GM18951 (cell line): Measurements from ENCODE around the gene ARHGEF2.

Experiments
- POLR2A ChIP-seq: IDR thresholded peaks from 4 replicates; pipeline ENCODE4 v1.6.1; 2011; ENCODE audit warnings: mild to moderate bottlenecking; ENCODE audit not compliant: insufficient read length, insufficient read depth; ENCODE audit errors: extremely low read depth
- in situ Hi-C: fragments of 300-500 bp; cut with MboI; formaldehyde crosslinking; loops from one replicate; pipeline ENCODE4 v1.12.0; 2022; ENCODE audit warnings: low sequenced_read_pairs, mixed read lengths, inconsistent platforms; ENCODE audit not compliant: unreplicated experiment

ARHGEF2 gene

DNA sequence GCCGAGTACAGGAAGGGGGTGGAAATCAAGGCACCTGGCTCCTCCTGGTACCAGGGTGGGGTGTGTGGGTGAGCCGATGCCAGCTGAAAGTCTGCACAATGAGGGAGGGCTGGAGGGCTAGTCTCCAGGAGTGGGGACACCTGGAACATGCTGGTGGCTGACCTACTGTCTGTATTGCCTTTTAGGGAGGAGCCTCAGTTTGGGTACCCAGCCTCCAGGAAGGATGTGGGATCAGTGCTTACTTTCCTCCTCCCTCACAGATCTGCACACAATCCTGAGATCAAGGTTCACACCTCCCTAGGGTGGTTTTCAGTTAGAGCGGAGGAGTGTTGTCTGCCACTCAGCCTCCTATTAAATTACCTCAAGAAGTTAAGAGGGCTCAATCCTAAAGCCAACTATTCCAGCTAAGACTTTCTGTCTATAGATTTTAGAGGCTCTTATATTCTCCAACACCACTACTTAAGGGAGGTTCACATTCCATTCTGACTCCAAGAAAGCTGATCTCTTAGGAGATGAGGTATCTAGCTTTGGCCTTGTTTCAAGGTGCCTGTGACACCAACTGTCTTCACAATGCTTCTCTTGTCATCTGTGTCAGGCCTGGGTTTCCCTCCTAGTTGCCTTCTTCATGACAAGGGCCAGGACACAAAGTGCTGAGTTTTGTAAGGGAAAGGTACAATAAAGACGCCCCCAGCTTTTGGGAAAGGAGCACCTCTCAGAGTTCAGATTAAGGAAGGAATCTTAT, 26.7 kb upstream of the ARHGEF2 start:
- in situ Hi-C loops, result no loop called here
- no peak for TF ChIP-seq POLR2A

DNA sequence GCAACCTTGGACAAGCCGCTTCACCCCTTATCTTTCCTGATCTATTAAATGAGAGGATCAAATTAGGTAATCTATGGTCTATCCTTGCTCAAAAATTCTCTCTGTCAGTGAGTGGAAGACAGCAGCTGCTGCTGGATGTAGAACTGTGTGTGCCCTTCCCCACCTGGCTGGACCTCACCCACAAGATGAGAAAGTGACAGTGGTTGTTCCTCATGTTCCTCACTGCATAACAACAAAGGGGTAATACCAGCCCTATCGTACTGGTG, 25.5 kb upstream of the ARHGEF2 start:
- TF ChIP-seq POLR2A, result no peak
- in situ Hi-C loops, result no loop called here

DNA sequence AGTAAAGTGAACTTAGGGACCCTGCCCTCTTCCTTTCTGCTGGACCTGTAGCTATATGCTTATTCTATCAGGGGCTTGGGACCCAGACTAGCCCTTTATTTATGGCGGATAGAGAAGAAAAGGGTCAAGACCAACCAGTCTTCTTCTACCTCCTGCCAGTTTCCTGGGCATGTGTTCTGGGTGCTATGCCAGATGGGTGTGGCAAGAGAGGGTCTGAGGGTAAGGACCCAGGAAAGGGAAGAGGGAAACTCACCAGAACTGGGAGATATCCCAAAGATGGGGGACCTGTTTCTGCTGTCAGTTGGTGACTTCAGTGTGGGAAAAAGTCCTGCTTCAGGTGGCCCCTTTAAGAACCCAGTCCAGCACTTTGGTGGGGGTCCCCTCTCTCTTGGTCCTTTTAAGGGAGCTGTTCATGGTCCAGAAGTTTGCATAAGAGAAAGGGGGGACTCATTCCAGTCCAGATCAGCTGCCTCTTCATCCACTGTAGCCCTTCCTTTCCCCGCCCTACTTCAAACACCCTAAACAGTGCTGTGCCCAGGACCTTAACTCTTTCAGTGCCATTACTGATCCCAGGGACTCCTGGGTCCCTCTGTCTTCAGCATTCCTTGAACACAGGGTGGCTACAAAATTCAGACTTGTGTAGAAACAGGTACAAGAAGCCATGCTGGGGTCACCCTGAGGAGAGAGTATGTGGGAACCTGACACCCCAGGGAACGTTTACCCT, 24.0 kb upstream of the ARHGEF2 start:
- in situ Hi-C loops, result no loop called here
- no peak for TF ChIP-seq POLR2A

DNA sequence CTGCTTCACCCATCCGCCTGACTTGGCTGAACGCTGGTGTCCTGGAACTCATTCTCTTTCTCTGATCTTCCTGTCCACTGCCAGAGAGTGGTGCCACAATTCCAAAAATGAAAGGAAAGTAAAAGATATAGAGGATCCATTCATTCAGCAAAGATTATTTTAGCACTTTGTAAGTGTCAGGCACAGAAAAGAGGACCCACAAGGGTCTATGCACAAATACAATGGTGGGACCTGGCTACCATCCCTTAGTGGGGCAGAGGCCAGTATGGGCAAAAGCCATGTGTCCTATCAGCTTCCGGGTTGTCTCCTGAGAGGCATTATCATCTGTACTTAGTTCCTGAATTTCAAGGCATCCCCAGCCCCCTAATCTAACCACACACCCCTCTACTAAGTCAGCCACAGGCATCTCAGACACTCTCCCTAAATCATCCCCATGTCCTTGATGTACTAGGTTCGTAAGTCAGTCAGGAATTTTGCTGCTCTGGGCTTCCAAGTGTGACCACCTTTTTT, 23.4 kb upstream of the ARHGEF2 start:
- in situ Hi-C loops, result no loop called here
- TF ChIP-seq POLR2A, result no peak

DNA sequence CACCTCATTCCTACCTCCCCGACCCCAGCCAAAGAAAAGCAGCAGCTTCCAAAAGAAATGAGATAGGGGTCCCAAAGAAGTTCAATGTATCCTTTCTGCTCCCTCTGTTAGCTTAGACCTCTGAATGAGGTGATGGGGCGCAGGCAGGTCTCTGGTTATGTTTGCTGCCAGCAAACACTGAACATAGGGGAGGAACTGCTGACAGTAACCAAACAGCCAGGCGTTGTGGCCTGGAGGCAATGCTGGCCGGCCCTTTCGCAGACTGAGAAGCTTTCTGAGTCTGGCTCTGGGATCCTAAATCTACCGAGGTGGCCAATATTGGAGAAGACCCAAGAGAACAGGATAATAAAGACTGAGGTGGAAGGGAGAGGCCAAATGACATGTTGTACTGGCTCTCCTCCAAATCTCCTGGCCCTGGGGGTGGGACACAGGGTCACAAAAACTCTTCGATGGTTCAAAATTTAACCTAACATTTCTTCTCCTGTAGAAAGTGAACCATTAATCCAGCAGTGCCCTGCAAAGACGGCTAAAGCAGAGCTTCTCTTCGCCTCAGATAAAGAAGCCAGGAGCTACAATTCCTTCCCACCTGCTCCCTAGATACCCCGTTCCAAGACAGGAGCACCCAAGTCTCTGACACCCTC, 22.8 kb upstream of the ARHGEF2 start:
- no peak for TF ChIP-seq POLR2A
- in situ Hi-C loops, result no loop called here

DNA sequence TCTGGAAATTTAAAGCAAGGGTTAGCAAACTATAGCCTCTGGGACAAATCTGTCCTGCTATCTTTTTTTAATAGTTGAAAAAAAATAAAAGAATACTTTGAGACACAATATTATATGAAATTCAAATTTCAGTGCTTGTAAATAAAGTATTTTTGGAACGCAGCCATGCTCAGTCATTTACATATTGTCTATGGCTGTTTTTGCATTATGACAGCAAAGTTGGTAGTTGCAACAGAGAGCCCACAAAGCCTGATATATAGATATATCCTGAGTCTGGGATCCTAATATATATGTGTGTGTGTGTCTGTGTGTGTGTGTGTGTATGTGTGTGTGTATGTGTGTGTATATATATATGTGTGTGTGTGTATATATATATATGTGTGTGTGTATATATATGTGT, 21.6 kb upstream of the ARHGEF2 start:
- in situ Hi-C loops, result no loop called here

DNA sequence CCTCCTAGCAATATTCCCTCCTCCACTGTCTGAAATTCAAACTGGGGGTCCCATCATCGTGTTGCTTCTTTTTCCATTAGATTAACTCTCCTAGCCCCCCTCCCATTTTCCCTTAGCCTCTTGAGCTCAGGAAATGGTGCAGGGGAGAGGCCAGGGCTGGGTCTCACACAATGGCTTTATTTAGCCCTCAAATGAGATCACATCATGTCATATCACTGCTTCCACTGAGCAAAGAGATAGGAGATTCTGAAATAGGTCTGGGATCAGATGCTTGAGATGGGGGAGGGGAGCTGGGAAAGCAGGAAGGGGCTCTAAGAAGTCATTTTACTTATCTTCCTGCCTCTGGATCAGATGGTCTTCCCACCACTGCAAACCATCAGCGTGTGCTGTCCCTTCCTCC, 17.8 kb upstream of the ARHGEF2 start:
- in situ Hi-C loops, result no loop called here
- TF ChIP-seq POLR2A, result no peak

More for the DNA sequence above, 21.6 kb upstream of the ARHGEF2 start:
- TF ChIP-seq POLR2A, result no peak

DNA sequence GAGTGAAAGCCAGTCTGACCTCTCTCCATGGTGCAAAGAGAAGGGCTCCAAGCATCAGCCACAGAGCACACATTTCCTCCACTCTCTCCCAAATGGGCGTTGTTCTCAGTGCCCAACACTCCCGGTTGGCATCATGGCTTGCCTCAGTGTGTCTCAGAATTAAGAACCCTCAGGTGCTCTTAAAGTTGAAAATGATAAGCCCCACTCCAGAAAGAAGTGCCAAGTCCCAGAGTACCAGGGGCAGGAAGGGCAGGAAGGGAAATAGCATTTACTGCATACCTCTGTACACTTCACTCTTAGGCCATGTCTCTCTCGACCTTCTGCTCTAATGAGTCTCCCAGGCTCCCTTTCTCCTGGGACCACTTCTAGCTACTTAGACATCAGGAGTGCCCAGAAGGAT, 15.2 kb upstream of the ARHGEF2 start:
- no peak for TF ChIP-seq POLR2A
- in situ Hi-C loops, result no loop called here

DNA sequence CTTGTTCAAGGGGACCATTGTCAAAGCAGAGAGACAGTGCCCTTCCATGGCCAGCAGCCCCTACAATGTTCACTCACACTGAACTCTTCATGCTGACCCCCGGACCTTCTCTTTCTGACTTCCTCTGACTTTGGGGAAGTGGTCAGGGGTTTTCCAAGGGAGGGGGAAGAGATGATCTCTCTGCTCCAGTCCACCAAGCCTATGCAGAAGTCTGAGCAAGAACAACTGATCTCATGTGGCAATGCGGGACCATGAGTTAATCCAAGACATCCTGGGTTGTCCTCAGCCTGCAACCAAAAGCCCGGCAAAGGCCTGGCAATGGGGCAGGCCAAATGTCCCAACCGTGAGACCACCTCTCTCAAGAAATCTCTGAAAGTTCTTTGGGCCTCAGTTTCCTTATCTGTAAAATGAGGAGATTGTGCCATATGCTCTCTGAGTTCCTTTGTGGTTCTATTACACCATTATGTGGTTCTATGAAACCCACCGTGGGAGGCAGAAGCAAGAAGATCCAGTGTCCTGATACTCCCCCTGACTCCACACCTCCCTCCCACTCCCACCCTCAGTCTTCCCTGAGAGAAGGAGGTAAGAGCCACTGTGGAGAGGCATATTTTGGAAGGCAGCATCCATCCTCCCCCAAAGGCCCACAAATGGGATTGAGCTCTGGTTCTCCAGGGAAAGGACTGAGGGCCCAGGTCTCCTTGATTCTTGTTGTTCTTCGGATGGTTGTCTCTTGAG, 11.8 kb upstream of the ARHGEF2 start:
- in situ Hi-C loops, result no loop called here
- no peak for TF ChIP-seq POLR2A

DNA sequence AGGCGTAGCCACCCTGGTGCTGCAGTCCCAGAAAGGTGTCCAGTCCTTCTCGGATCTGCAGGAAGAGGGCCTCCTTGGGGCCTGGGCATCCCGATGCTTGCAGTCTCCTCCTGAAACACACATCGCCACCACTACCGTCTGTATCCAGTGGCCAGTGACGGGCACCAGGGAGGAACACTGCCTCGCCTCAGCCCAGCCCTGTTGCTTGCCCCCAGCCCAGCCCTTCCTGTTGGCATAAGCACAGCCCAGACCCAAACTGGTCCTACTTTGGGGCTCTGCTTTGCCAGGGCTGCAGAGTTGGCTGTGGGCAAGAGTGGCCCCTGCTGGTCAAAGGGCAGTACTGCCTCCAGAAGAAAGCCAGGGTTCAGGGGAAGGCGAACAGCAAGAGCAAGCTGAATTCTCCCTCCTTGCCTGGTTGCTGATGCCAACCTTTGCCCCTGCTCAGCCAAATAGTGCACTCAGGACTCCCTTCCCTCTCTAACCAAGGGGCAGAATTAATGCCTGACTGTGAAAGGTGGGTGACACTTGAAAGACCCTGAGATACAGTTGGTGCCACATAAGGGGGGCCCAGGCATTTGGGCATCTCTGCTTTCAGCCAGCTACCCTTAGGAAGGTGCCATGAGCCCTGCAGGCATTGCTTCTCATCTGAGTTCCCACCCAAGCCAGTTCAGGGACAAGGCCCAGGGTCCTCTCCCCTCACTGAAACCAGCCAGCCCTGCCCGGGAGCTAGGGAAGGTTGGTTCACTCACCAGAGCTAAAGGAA, 11.1 kb upstream of the ARHGEF2 start:
- no peak for TF ChIP-seq POLR2A

DNA sequence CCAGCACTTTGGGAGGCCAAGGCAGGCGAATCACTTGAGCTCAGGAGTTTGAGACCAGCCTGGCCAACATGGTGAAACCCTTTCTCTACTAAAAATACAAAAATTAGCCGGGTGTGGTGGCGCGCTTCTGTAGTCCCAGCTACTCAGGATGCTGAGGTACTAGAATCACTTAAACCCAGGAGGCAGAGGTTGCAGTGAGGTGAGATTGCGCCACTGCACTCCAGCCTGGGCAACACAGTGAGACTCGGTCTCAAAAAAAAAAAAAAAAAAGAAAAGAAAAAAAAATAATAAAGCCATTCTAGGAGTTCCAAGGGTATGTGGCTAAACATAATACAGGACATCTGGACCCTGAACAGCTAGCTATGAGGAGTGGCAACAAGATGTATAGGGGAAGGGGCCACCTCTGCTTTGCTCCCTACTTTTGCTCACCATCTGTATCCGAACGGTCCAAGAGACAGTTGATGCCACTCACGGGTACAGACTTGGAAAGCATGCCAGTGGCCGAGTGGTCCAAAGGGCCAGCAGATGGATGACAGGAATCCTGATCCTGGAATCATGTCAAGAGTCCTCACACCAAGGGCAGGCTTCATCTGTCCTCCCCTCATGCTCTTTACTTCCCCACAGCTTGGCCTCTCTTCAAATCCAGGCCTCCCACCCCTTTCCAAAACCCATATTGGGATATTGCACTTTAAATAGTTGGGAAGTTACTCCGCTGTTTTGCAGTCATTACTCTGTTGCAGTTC, 6.7 kb upstream of the ARHGEF2 start:
- in situ Hi-C loops, result loop anchor here (5.0 kb wide), 1 partner anchor 38 kb away; no protein-coding TSS in a partner anchor

More for the DNA sequence above, 11.1 kb upstream of the ARHGEF2 start:
- in situ Hi-C loops, result no loop called here

DNA sequence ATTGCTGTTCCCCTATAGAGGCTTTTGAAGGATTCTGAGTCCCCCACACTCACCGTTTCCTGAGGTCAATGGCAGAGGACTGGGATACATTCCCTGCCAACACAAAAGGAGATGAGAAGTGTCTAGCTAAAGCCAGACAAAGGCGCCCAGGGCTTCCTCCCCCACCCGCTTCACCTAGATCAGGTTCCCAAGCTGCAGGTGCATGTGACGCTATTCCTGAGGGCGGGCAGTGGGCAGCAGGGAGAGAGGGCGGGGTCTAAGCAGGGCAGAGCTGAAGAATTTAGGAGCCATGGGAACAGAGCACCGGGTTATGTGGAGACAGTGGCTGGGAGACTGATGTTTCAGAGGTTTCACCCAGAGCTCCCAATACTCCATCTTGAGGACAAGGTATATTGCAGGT, 6.0 kb upstream of the ARHGEF2 start:
- TF ChIP-seq POLR2A, result no peak
- in situ Hi-C loops, result loop anchor here (5.0 kb wide), 1 partner anchor 37 kb away; no protein-coding TSS in a partner anchor
